HepG2 (cell line): Measurements from ENCODE around the gene CARD19.
"Not testable (repeated sequence)": the region's sequence is repeated elsewhere in the genome, so short reads cannot be mapped to it uniquely, and the experiment has no call there.

Experiments
- CCAR2 ChIP-seq: fragments of 200-400 bp; formaldehyde crosslinking; optimal IDR thresholded peaks from 2 replicates; pipeline ENCODE3; 2018; ENCODE audit warnings: low read depth, mild to moderate bottlenecking, low read length, moderate library complexity
- CTCF ChIP-seq: sonication (generic); formaldehyde crosslinking; IDR thresholded peaks from 2 replicates; pipeline ENCODE4 v1.5.0; 2020; ENCODE audit warnings: mild to moderate bottlenecking, missing genetic modification reagents, moderate library complexity
- HDAC2 ChIP-seq: sonication (generic); formaldehyde crosslinking; IDR thresholded peaks from 2 replicates; pipeline ENCODE4 v1.4.0; 2020; ENCODE audit warnings: missing genetic modification reagents
- NFKBIZ ChIP-seq: IDR thresholded peaks from 2 replicates; pipeline ENCODE4 v1.6.1; 2018; ENCODE audit warnings: missing genetic modification reagents, missing compliant biosample characterization
- RFX5 ChIP-seq: IDR thresholded peaks from 2 replicates; pipeline ENCODE4 v1.6.1; 2011; ENCODE audit warnings: low read depth, low read length, improper control_type of control experiment
- SIN3A ChIP-seq: IDR thresholded peaks from 2 replicates; pipeline ENCODE4 v1.6.1; 2011; ENCODE audit warnings: low read depth, mild to moderate bottlenecking, control low read depth, low read length, borderline replicate concordance
- SP1 ChIP-seq, 2 experiments: fragments of 450-650 bp in 1 of 2; sonication (generic) in 1 of 2; formaldehyde crosslinking in 1 of 2; IDR thresholded peaks; 2 replicates each; pipeline versions ENCODE4 v1.4.0 to v1.6.1; 2016 to 2020; ENCODE audit warnings: missing genetic modification reagents in 1 of 2
- TEAD2 ChIP-seq: sonication (generic); formaldehyde crosslinking; IDR thresholded peaks from 2 replicates; pipeline ENCODE4 v1.9.0; 2021; ENCODE audit warnings: missing genetic modification reagents
- ZNF274 ChIP-seq: sonication (generic); formaldehyde crosslinking; IDR thresholded peaks from 2 replicates; pipeline ENCODE4 v1.5.1; 2020; ENCODE audit warnings: mild to moderate bottlenecking, missing genetic modification reagents
- ZNF512B ChIP-seq: sonication (generic); formaldehyde crosslinking; IDR thresholded peaks from 2 replicates; pipeline ENCODE4 v1.5.1; 2020; ENCODE audit warnings: missing genetic modification reagents, mild to moderate bottlenecking, borderline replicate concordance
- TF ChIP-seq, protein P1 (sequence below), 2 experiments: IDR thresholded peaks; 2 replicates each; pipeline ENCODE4 v1.6.1; 2011 to 2012; ENCODE audit warnings: low read length in 2 of 2, borderline replicate concordance in 1 of 2, low read depth in 1 of 2, mild to moderate bottlenecking in 1 of 2, moderate library complexity in 1 of 2

DNA sequence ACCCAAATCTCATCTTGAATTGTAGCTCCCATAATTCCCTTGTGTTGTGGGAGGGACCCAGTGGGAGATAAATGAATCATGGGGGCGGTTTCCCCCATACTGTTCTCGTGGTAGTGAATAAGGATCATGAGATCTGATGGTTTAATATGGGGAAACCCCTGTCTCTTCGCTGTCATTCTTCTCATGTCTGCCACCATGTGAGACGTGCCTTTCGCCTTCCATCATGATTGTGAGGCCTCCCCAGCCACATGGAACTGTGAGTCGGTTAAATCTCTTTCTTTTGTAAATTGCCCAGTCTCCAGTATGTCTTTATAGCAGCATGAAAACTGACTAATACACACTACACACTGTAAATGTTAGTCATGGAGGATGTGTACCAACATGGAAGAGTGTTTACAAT, 50.7 kb downstream of the CARD19 start:
- not testable (repeated sequence) for TF ChIP-seq CTCF; ZNF512B (CRISPR knock-in tag); RFX5; CCAR2; TEAD2; NFKBIZ (CRISPR knock-in tag); SP1 (IDR thresholded peaks at IDR 0.05); SP1 (CRISPR knock-in tag; IDR thresholded peaks at IDR 0.05); HDAC2 (CRISPR knock-in tag); ZNF274; SIN3A
- TF ChIP-seq, protein P1, sequence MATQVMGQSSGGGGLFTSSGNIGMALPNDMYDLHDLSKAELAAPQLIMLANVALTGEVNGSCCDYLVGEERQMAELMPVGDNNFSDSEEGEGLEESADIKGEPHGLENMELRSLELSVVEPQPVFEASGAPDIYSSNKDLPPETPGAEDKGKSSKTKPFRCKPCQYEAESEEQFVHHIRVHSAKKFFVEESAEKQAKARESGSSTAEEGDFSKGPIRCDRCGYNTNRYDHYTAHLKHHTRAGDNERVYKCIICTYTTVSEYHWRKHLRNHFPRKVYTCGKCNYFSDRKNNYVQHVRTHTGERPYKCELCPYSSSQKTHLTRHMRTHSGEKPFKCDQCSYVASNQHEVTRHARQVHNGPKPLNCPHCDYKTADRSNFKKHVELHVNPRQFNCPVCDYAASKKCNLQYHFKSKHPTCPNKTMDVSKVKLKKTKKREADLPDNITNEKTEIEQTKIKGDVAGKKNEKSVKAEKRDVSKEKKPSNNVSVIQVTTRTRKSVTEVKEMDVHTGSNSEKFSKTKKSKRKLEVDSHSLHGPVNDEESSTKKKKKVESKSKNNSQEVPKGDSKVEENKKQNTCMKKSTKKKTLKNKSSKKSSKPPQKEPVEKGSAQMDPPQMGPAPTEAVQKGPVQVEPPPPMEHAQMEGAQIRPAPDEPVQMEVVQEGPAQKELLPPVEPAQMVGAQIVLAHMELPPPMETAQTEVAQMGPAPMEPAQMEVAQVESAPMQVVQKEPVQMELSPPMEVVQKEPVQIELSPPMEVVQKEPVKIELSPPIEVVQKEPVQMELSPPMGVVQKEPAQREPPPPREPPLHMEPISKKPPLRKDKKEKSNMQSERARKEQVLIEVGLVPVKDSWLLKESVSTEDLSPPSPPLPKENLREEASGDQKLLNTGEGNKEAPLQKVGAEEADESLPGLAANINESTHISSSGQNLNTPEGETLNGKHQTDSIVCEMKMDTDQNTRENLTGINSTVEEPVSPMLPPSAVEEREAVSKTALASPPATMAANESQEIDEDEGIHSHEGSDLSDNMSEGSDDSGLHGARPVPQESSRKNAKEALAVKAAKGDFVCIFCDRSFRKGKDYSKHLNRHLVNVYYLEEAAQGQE (IDR thresholded peaks at IDR 0.05; ENCODE audit: borderline replicate concordance in 1 of 2, low read depth in 1 of 2, low read length in 2 of 2), result not testable (repeated sequence)
